HT-29 (cell line): Measurements from ENCODE around the gene TRMT1. TPM values are rescaled to one million over a fixed set of nuclear protein-coding genes. Genes with fewer than 3 reads are reported as not detected.

Source experiments
- DNase-seq: peaks from one replicate; pipeline ENCODE4 v3.0.0-alpha.2; 2015; ENCODE audit warnings: low spot score
- total RNA-seq: library from RNA; depleted of rRNA; stranded (reverse); fragments of >200 nt; shearing (Covaris generic); gene quantifications from 2 replicates; pipeline ENCODE4 v1.2.3, GENCODE V29; 2014

Gene TRMT1
- total RNA-seq, 1 experiment from 2014 or later = 52.8 TPM

- no peak for DNase-seq
Measured at GRCh38 chr19:13102666-13103580, 13.6 kb downstream of the TRMT1 start, which contains the start of gene LYL1. TSS of gene LYL1 (minus strand) at chr19:13102858. CDS start at chr19:13101171, 1,687 bp downstream.

GRCh38 chr19:13102416-13102665, 14.2 kb downstream of the TRMT1 start:
- no peak for DNase-seq

- DNase-seq = no peak
Measured at GRCh38 chr19:13101590-13102415, 14.7 kb downstream of the TRMT1 start.

- DNase-seq = no peak
Measured at GRCh38 chr19:13100841-13101589, 15.5 kb downstream of the TRMT1 start.

GRCh38 chr19:13100031-13100588, 16.4 kb downstream of the TRMT1 start:
- no peak for DNase-seq

- peak; percentile 55 for DNase-seq
Measured at GRCh38 chr19:13099073-13099999, 17.2 kb downstream of the TRMT1 start.

- peak; percentile 45 for DNase-seq
Measured at GRCh38 chr19:13098277-13099072, 18.1 kb downstream of the TRMT1 start.

- no peak for DNase-seq
Measured at GRCh38 chr19:13097463-13098258, 18.9 kb downstream of the TRMT1 start.

GRCh38 chr19:13097033-13097462, 19.5 kb downstream of the TRMT1 start:
- no peak for DNase-seq

- DNase-seq = no peak
Measured at GRCh38 chr19:13095934-13096927, 20.3 kb downstream of the TRMT1 start.

- DNase-seq = no peak
Measured at GRCh38 chr19:13095393-13095784, 21.2 kb downstream of the TRMT1 start.

- no peak for DNase-seq
Measured at GRCh38 chr19:13094771-13095392, 21.7 kb downstream of the TRMT1 start.

- DNase-seq = no peak
Measured at GRCh38 chr19:13094106-13094504, 22.4 kb downstream of the TRMT1 start.

- DNase-seq = peak; percentile 83
Measured at GRCh38 chr19:13093407-13094105, 23.0 kb downstream of the TRMT1 start.

GRCh38 chr19:13092606-13093235, 23.8 kb downstream of the TRMT1 start:
- DNase-seq = no peak

GRCh38 chr19:13092158-13092543, 24.4 kb downstream of the TRMT1 start:
- DNase-seq = no peak
